ENCODE results near the gene ADAMTSL4. TPM values are rescaled to one million over a fixed set of nuclear protein-coding genes. Genes with fewer than 3 reads are reported as not detected.
"Not testable (repeated sequence)": the region's sequence is repeated elsewhere in the genome, so short reads cannot be mapped to it uniquely, and the experiment has no call there.

ADAMTSL4 gene
- total RNA-seq, 2 donors from 2014 or later: 6.9 to 9.5 TPM

GRCh38 chr1:150576367-150576711, 27.1 kb downstream of the ADAMTSL4 start:
- ATAC-seq: no peak
- intact Hi-C loops (cut with DNase I, micrococcal nuclease): no loop called here

GRCh38 chr1:150576794-150577556, 27.8 kb downstream of the ADAMTSL4 start:
- no peak for DNase-seq
- intact Hi-C loops (cut with DNase I, micrococcal nuclease): no loop called here
- peak; percentile 3 for ATAC-seq

More at GRCh38 chr1:150576367-150576711, 27.1 kb downstream of the ADAMTSL4 start:
- no peak for DNase-seq

GRCh38 chr1:150577557-150578271, 28.5 kb downstream of the ADAMTSL4 start:
- no peak for DNase-seq
- no peak for ATAC-seq
- intact Hi-C loops (cut with DNase I, micrococcal nuclease): no loop called here

DNA sequence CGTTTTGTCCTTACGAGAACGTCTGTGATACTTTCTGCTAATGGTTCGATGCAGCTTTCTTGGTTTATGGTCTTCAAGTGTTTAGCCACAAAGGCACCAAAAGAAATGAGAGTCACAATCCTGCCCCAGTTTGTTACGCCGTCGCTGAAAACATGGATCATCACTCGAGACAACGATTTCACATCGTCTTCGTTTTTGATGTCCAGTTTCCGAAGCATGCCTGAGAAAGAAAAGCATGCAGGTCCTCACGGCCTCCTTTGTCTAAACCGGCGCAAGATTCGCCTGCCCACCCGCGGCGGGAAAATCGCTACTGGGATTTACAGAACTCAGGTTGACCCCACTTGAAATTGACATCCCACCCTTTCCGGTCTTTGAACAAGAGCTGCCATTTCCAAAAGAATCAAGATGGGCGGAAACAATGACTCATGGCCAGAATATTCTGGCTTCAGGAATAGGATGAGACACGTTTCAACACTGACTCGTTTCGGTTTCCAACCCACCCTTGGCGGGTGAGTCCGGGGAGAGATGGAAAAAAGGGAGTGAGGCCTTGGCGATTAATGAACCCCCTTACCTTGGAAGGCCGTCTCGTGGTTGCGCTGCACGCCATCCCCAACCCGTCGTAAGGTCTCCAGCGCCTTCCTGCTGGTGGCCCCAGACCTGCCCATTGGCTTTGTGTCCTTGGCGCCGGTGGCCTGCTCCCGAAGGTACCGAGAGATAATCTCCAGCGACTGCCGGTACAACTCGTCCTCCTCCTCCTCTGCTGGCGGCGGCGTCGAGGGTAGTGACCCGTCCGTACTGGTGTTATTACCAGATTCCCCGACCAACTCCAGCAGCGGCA, 29.3 kb downstream of the ADAMTSL4 start:
- intact Hi-C loops (cut with DNase I, micrococcal nuclease): no loop called here
- DNase-seq: peak in 1 of 2 donors; percentile 55
- ATAC-seq: peak; percentile 17

DNA sequence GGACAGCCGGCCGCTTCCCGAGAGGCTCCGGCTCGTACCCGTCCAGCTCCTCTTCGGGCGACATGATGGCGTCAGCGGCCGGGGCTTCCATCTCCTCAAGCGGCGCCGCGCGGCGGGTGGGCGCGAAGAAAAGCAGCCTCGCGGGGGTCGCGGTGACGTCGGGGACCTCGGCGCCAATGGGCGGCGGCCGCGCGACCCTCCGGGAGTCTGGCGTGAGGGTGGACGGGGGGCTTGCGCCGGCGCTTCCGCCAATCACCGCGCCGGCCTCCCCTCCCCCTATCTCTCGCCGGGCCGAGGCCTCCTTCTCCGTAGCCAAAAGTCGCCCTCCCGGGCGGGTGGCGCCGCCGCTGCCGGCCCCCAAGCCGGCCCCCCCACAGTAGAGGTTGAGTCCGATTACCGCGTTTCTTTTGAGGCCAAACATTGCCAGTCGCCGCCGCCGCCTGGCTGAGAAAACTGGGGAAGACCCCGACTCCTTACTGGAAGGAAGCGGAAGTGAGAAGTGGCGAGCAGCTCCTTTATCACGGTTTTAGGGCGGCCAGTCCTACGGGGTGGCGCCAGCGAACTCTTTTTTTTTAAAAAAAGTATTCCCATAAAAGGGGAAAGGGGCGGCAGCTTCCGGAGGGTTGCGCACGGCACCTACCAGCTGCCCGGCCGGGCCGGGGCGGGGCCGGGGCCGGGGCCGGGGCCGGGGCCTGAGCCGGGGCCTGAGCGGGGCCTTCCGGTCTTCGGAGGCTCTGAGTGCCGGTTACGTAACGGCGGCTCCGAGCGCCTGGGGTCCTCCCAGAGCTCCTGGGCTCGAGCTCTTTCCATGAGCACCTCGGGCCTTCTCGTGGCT, 30.1 kb downstream of the ADAMTSL4 start, which contains the start of gene MCL1:
TSS of gene MCL1 (minus strand) at position 501 of the 835 bp plus-strand sequence. CDS start at position 421, 80 bp downstream.
- DNase-seq: peak; percentile 92 to 96
- intact Hi-C loops (cut with DNase I, micrococcal nuclease): no loop called here
- ATAC-seq: peak; percentile 75

DNA sequence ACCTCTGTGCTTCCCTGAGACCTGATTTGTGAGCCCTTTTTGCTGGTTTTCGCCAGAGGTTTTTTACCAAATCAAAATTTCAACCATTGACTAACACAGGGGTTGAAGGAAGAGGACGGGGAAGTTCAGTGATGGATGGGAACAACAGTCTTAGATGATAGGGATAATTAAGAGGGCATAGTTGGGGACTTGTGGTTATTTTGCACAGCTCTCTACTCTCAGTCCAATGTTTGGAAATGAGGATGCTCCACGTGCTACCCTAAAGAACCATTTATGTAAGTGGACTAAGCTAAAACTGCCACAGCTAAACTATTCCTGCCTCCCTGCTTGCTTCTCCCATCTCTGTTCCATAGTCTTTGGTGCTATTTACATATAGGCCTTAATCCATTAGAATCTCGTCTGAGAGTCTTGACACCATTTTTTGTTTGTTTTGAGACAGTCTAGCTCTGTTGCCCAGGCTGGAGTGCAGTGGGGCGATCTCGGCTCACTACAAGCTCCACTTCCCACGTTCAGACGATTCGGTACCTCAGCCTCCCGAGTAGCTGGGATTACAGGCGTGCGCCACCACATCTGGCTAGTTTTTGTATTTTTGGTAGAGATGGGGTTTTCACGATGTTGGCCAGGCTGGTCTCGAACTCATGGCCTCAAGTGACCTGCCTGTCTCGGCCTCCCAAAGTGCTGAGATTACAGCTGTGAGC, 30.9 kb downstream of the ADAMTSL4 start:
- ATAC-seq (no peak), DNase-seq (no peak)
- intact Hi-C loops (cut with DNase I, micrococcal nuclease): no loop called here

- DNase-seq; intact Hi-C loops (cut with DNase I, micrococcal nuclease); ATAC-seq: not testable (repeated sequence)
Measured at GRCh38 chr1:150580966-150581365, 31.8 kb downstream of the ADAMTSL4 start.

- DNase-seq; intact Hi-C loops (cut with DNase I, micrococcal nuclease); ATAC-seq: not testable (repeated sequence)
Measured at GRCh38 chr1:150581437-150581836, 32.2 kb downstream of the ADAMTSL4 start.

- DNase-seq; intact Hi-C loops (cut with DNase I, micrococcal nuclease); ATAC-seq: not testable (repeated sequence)
Measured at GRCh38 chr1:150581962-150582361, 32.8 kb downstream of the ADAMTSL4 start.

DNA sequence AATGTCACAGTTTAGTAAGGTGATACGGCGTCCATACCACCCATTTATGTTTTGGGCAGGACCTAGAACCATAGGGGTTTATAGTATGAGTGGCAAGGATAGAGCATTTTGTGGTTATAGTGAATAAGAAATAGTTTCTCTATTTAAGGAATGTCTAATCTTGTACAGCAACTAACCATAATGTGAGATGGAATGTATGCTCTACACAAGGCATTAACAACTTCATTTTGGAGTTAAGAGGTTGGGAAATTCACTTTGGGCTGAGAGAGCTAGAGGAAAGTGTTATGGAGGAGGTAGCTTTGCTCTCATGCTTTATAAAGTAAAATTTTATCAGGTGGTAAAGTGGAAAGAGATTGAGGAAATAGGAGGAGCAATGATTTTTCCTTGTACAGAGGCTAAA, 33.2 kb downstream of the ADAMTSL4 start:
- ATAC-seq: no peak
- no peak for DNase-seq
- intact Hi-C loops (cut with DNase I, micrococcal nuclease): no loop called here

DNA sequence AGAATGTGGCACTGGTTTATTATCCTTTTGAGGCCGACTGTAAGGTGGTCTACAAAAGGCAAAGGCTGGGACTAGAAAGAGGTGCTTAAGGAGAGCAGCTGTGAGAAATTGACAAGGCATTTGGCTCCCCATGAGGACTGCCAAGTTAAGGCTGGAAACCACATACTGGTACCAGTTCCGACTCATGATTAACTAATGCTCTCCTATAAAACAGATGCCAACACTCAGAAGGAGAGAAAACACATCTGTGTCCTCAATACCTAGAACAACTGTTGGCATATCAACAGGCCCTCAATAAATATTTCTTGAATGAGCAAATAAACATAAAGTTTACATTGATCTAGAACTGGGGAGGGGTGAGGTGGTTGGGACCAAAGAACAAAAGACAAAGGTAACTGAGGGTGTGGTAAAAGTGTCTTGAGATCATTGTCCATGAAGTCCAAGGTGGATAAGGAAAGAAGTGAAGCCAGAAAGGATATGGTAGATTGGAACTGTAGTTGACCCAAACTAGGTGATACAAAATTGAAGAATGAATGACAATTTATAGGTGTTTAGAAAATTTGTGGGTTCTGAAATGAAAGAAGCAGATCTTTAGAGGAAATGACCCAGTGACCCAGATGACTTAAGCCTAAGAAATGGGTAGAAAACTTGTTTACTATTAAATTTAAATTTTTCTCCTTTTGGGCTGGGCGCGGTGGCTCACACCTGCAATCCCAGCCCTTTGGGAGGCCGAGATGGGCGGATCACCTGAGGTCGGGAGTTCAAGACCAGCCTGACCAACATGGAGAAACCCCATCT, 47.1 kb downstream of the ADAMTSL4 start:
- peak; percentile 91 for ATAC-seq
- DNase-seq: no peak
- intact Hi-C loops (cut with DNase I, micrococcal nuclease): no loop called here

DNA sequence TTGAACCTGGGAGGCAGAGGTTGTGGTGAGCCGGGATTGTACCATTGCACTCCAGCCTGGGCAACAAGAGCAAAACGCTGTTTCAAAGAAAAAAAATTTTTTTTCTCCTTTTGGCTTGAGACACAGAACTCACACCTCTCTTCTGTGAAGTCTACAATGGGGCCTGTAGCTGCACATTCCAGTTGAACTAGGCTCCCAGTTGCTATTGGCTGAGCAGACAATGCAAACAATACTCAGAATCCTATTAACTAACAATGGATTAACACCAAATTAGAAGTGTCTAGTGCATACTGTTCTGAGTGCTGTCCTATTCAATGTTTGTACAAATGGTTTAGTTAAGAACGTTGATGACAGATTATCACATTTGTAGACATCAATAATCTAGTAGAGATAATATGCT, 47.8 kb downstream of the ADAMTSL4 start:
- DNase-seq (no peak), ATAC-seq (no peak)
- intact Hi-C loops (cut with DNase I, micrococcal nuclease): no loop called here

DNA sequence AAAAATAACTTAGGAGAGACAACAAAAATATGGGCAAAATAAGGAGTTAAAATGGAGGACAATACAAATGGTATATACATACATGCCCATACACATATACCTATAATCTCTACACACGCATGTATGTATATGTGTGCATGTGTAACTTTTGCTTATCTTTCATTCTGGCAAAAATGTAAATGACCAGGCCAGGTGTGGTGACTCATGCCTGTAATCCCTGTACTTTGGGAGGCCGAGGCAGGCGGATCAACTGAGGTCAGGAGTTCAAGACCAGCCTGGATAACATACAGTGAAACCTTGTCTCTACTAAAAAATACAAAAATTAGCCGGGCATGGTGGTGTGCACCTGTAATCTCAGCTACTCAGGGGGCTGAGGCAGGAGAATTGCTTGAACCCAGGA, 49.1 kb downstream of the ADAMTSL4 start:
- ATAC-seq; DNase-seq; intact Hi-C loops (cut with DNase I, micrococcal nuclease): not testable (repeated sequence)

- DNase-seq: no peak
- intact Hi-C loops (cut with DNase I, micrococcal nuclease): no loop called here
- no peak for ATAC-seq
Measured at GRCh38 chr1:150601540-150601939, 52.3 kb downstream of the ADAMTSL4 start.

DNA sequence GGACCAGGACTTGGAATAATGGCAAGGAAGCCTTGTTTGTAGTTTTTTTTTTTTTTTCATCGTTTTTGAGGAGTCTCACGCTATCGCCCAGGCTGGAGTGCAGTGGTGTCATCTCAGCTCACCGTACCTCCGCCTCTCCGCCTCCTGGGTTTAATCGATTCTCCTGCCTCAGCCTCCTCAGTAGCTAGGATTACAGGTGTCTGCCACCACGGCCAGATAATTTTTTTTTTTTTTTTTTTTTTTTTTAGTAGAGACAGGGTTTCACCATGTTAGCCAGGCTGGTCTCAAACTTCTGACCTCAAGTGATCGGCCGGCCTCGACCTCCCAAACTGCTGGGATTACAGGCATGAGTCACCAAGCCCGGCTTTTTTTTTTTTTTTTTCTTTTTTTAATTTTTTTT, 53.2 kb downstream of the ADAMTSL4 start:
- intact Hi-C loops (cut with DNase I, micrococcal nuclease); DNase-seq; ATAC-seq: not testable (repeated sequence)

DNA sequence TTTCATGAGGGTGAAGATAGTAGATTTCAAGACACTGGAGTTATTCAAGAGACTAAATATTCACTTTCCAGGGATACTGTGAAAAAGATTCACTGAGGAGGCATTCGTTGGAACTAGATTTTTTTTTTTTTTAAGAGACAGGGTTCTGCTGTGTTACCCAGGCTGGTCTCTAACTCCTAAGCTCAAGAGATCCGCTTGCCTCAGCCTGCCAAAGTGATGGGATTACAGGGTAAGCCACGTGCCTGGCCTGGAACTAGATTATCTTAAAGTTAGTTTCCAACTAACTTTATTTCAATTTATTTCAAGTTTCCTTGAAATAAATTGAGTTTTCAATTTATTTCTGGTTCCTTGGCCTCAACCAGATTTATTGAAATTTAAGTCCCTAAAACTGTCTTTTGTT, 54.5 kb downstream of the ADAMTSL4 start:
- no peak for DNase-seq
- intact Hi-C loops (cut with DNase I, micrococcal nuclease): no loop called here
- no peak for ATAC-seq

DNA sequence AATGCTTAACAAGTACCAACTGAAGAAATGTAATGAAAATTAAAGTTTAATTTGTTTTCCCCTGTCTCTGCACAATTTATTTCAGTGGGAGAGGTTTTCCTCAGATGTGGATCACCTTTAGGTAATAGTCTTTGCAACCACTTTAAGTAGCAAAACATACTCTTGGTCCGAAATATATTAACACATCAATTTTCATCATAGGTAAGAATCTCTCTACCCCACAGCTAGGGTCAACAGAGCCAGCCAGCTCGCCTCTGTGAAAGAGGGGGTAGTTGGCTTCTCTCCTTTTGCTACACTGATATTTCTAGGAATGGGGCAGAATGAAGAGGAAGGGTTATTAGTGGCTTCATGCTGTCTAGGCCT, 55.0 kb downstream of the ADAMTSL4 start:
- DNase-seq (no peak), ATAC-seq (no peak)
- intact Hi-C loops (cut with DNase I, micrococcal nuclease): no loop called here

Data from left colon (tissue), 2 donors.